HepG2 (cell line): ENCODE data around the gene TLE1.

Experiments used
- ATRX ChIP-seq: sonication (generic); formaldehyde crosslinking; IDR thresholded peaks from 2 replicates; pipeline ENCODE4 v1.4.0; 2020; ENCODE audit warnings: missing genetic modification reagents, borderline replicate concordance
- CTCF ChIP-seq: sonication (generic); formaldehyde crosslinking; IDR thresholded peaks from 2 replicates; pipeline ENCODE4 v1.5.0; 2020; ENCODE audit warnings: mild to moderate bottlenecking, missing genetic modification reagents, moderate library complexity
- HCFC1 ChIP-seq: fragments of 150-350 bp; IDR thresholded peaks from 2 replicates; pipeline ENCODE4 v1.6.1; 2014; ENCODE audit warnings: low read depth, low read length
- KLF16 ChIP-seq, 2 experiments: sonication (generic) in 1 of 2; formaldehyde crosslinking in 1 of 2; IDR thresholded peaks; 2 replicates each; pipeline versions ENCODE4 v1.6.1 to v1.8.0; 2016 to 2023; ENCODE audit warnings: missing genetic modification reagents in 2 of 2, missing compliant biosample characterization in 1 of 2
- MXI1 ChIP-seq: IDR thresholded peaks from 3 replicates; pipeline ENCODE4 v1.6.1; 2012; ENCODE audit warnings: low read depth, low read length, inconsistent platforms, borderline replicate concordance
- NFRKB ChIP-seq: fragments of 450-650 bp; IDR thresholded peaks from 2 replicates; pipeline ENCODE4 v1.6.1; 2017
- PHF8 ChIP-seq: sonication (generic); formaldehyde crosslinking; IDR thresholded peaks from 2 replicates; pipeline ENCODE4 v1.5.0; 2020; ENCODE audit warnings: missing genetic modification reagents
- TRIM24 ChIP-seq: sonication (generic); formaldehyde crosslinking; IDR thresholded peaks from 2 replicates; pipeline ENCODE4 v1.8.0; 2022; ENCODE audit warnings: mild to moderate bottlenecking, missing genetic modification reagents
- ZBTB21 ChIP-seq: sonication (generic); formaldehyde crosslinking; IDR thresholded peaks from 2 replicates; pipeline ENCODE4 v1.4.0; 2020; ENCODE audit warnings: missing genetic modification reagents
- ZBTB43 ChIP-seq: sonication (generic); formaldehyde crosslinking; conservative IDR thresholded peaks from 2 replicates; pipeline ENCODE4 v1.4.0; 2020; ENCODE audit warnings: missing genetic modification reagents
- ZNF282 ChIP-seq: fragments of 450-650 bp; IDR thresholded peaks from 2 replicates; pipeline ENCODE4 v1.6.1; 2018; ENCODE audit not compliant: partially characterized antibody
- TF ChIP-seq, protein P1 (sequence below): sonication (generic); formaldehyde crosslinking; IDR thresholded peaks from 2 replicates; pipeline ENCODE4 v1.4.0; 2020; ENCODE audit warnings: mild to moderate bottlenecking, missing genetic modification reagents

- TF ChIP-seq, protein P1, sequence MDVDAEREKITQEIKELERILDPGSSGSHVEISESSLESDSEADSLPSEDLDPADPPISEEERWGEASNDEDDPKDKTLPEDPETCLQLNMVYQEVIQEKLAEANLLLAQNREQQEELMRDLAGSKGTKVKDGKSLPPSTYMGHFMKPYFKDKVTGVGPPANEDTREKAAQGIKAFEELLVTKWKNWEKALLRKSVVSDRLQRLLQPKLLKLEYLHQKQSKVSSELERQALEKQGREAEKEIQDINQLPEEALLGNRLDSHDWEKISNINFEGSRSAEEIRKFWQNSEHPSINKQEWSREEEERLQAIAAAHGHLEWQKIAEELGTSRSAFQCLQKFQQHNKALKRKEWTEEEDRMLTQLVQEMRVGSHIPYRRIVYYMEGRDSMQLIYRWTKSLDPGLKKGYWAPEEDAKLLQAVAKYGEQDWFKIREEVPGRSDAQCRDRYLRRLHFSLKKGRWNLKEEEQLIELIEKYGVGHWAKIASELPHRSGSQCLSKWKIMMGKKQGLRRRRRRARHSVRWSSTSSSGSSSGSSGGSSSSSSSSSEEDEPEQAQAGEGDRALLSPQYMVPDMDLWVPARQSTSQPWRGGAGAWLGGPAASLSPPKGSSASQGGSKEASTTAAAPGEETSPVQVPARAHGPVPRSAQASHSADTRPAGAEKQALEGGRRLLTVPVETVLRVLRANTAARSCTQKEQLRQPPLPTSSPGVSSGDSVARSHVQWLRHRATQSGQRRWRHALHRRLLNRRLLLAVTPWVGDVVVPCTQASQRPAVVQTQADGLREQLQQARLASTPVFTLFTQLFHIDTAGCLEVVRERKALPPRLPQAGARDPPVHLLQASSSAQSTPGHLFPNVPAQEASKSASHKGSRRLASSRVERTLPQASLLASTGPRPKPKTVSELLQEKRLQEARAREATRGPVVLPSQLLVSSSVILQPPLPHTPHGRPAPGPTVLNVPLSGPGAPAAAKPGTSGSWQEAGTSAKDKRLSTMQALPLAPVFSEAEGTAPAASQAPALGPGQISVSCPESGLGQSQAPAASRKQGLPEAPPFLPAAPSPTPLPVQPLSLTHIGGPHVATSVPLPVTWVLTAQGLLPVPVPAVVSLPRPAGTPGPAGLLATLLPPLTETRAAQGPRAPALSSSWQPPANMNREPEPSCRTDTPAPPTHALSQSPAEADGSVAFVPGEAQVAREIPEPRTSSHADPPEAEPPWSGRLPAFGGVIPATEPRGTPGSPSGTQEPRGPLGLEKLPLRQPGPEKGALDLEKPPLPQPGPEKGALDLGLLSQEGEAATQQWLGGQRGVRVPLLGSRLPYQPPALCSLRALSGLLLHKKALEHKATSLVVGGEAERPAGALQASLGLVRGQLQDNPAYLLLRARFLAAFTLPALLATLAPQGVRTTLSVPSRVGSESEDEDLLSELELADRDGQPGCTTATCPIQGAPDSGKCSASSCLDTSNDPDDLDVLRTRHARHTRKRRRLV: no peak
- TF ChIP-seq MXI1 (no peak), ZBTB43 (CRISPR knock-in tag) (no peak), NFRKB (no peak), ZNF282 (no peak), TRIM24 (no peak), HCFC1 (no peak), CTCF (no peak), PHF8 (no peak), ZBTB21 (CRISPR knock-in tag) (no peak), KLF16 (CRISPR knock-in tag; IDR thresholded peaks at IDR 0.05) (no peak), ATRX (CRISPR knock-in tag) (no peak)
Measured at GRCh38 chr9:81560851-81561732, 128.3 kb downstream of the TLE1 start.
